ENCODE results near the gene DYNC1I1.

DNA sequence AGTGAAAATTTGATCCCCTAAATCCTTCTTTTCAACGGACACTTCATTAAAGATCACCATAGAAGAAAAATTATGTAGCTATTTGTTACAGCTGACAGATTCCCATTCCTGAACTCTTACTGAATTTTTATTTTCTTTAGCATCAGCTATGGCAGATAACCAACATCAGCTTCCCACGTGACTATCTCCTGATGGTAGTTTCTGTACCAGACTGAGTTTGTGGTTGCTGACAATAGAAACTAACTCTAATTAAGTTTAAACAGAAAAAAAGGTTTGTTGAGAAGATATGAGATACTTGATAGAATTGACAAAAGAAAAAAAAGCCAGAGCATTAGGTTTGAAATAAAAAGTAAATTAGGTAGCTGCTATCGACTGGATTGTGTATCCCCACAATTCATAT, 101.8 kb downstream of the DYNC1I1 start:
- TF ChIP-seq, protein P1, sequence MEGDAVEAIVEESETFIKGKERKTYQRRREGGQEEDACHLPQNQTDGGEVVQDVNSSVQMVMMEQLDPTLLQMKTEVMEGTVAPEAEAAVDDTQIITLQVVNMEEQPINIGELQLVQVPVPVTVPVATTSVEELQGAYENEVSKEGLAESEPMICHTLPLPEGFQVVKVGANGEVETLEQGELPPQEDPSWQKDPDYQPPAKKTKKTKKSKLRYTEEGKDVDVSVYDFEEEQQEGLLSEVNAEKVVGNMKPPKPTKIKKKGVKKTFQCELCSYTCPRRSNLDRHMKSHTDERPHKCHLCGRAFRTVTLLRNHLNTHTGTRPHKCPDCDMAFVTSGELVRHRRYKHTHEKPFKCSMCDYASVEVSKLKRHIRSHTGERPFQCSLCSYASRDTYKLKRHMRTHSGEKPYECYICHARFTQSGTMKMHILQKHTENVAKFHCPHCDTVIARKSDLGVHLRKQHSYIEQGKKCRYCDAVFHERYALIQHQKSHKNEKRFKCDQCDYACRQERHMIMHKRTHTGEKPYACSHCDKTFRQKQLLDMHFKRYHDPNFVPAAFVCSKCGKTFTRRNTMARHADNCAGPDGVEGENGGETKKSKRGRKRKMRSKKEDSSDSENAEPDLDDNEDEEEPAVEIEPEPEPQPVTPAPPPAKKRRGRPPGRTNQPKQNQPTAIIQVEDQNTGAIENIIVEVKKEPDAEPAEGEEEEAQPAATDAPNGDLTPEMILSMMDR (conservative IDR thresholded peaks at IDR 0.05 in 1 of 2, IDR thresholded peaks at IDR 0.05 in 1 of 2; ENCODE audit: low read depth in 1 of 2, low read length in 2 of 2): no peak
- TF ChIP-seq EZH2 (IDR thresholded peaks at IDR 0.05; ENCODE audit: low read length, missing control alignments): no peak

All from fibroblast of lung (primary cell).